Naive B cell (primary cell): ENCODE results near the gene GLB1L. TPM values are rescaled to one million over a fixed set of nuclear protein-coding genes. Genes with fewer than 3 reads are reported as not detected.

Experiments used
- ATAC-seq, 2 donors: fragments of 150-1000 bp; cut with Tn5 transposase; 2 replicates each; pipeline ENCODE4 v1.10.0; 2021; ENCODE audit warnings: low read depth in 2 of 2, mild to moderate bottlenecking in 2 of 2, moderate library complexity in 2 of 2
- DNase-seq: peaks from one replicate; pipeline ENCODE4 v3.0.0; 2022
- H3K27ac Mint-ChIP-seq, 6 donors: one replicate each; pipeline ENCODE4 v1.8.0; 2020 to 2022; ENCODE audit warnings: mild to moderate bottlenecking in 6 of 6, mixed read lengths in 6 of 6, moderate library complexity in 5 of 6, inconsistent platforms in 2 of 6
- H3K27me3 Mint-ChIP-seq, 3 donors: one replicate each; pipeline ENCODE4 v1.8.0; 2021 to 2022; ENCODE audit warnings: mixed read lengths in 3 of 3, mild to moderate bottlenecking in 1 of 3
- H3K36me3 Mint-ChIP-seq, 2 donors: one replicate each; pipeline ENCODE4 v1.8.0; 2020 to 2022; ENCODE audit warnings: mixed read lengths in 2 of 2, inconsistent platforms in 1 of 2, mild to moderate bottlenecking in 1 of 2
- H3K4me1 Mint-ChIP-seq, 3 donors: one replicate each; pipeline ENCODE4 v1.8.0; 2020 to 2022; ENCODE audit warnings: mixed read lengths in 3 of 3, inconsistent platforms in 1 of 3, mild to moderate bottlenecking in 1 of 3, moderate library complexity in 1 of 3
- H3K4me3 Mint-ChIP-seq, 8 donors: one replicate each; pipeline ENCODE4 v1.8.0; 2020 to 2022; ENCODE audit warnings: mild to moderate bottlenecking in 8 of 8, mixed read lengths in 8 of 8, moderate library complexity in 8 of 8, inconsistent platforms in 2 of 8
- H3K9me3 Mint-ChIP-seq, 7 donors: one replicate each; pipeline ENCODE4 v1.8.0; 2020 to 2022; ENCODE audit warnings: mixed read lengths in 7 of 7, mild to moderate bottlenecking in 5 of 7, inconsistent platforms in 2 of 7, moderate library complexity in 1 of 7
- polyA plus RNA-seq, 6 donors: library from polyadenylated mRNA; unstranded; fragments of 300-500 nt; fragmentation: Illumina TruSeq; gene quantifications; one replicate each; pipeline ENCODE4 v1.2.3, GENCODE V29; 2021; ENCODE audit warnings: low read depth in 6 of 6

GLB1L gene
- polyA plus RNA-seq, 6 donors from 2014 or later: 0.24 to 1.5 (median 1.00) TPM; not detected in 1

DNA sequence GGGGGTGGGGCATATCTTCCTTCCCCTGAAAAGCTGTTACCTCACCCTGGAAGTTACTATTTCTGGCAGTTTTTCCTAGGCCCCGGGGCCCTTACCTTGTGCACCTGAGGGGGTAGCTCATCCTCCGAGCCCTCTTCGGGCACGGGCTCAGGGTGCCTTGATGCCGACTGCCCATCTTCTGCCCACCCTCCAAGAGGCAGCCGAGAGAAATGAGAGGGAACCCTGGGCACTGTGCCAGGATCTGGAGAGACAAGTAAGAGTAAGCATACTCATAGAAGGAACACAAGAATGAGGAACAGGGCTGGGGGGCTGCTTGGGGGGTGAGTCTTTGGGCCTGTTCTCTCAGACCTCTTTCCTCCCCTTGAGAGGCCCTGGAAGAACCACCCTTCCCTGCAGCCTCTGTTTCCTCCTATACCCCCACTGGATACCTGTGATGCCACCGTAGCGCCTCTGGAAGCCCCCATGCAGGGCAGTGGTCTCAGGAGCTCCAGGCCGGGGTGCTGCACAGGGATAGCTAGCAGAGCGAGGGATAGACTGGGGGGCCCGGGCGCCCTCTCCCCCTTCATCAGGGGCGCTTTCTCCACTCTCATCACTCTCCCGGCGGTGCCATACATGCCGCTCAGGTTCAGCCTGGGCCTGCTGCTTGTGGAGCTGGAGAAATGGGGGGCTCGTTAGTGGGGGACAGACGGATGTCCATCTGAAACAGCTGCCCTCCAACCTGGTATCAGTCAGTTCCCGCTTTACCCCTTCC, 24.4 kb downstream of the GLB1L start:
- Mint-ChIP-seq H3K36me3 (peaks cover 16 to 30% of the 10 kb centered on the region in 2 donors), H3K27me3 (no peaks in the 10 kb centered on the region), H3K4me1 (peaks cover 31 to 39% (median 37%) of the 10 kb centered on the region in 3 donors), H3K27ac (peak overlapping the region in 2 of 6 donors; percentile 28 to 64), H3K4me3 (peak overlapping the region in 3 of 8 donors; percentile 1 to 71 (median 44)), H3K9me3 (no peaks in the 10 kb centered on the region)
- DNase-seq (no peak), ATAC-seq (no peak)

DNA sequence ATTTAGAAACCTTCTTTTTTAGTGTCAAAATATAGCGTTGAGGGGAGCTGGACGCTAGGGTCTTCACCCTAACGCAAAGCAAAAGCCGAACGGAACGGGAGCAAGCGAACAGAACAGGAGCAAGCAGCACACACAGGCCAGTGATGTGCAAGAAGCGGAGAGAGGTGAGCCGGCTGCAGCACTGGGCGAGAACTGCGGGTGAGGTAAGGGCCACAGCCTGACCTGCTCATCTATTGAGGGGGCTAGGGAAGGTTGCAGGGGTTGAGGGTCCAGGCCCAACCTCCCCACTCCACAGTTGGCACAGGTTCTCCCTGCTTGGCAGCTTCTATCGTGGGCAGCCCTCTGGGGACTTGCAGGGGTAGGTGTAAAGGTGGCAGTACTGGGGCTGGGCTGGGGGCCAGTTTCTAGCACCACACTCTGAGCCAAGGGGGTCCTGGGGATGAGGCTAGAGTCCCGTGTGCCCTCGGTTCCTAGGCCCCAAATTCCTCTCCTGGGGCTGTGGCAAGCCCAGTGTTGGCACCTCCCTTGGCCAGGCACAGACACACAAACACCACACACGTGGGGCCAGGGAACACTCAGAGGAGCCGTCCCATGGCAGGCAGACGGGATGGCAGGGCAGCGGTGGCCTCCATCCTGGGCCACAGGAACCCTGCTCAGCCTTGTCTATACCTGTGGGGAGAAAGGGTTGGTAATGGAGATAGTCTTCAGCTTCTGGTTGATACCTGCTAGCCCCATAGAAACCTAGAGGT, 25.3 kb downstream of the GLB1L start:
- ATAC-seq (no peak), DNase-seq (no peak)
- Mint-ChIP-seq H3K36me3 (peaks cover 12 to 22% of the 10 kb centered on the region in 2 donors), H3K4me3 (peak overlapping the region; percentile 15 to 90 (median 68)), H3K9me3 (no peaks in the 10 kb centered on the region), H3K27me3 (no peaks in the 10 kb centered on the region), H3K27ac (peak overlapping the region in 5 of 6 donors; percentile 26 to 79 (median 54)), H3K4me1 (peaks cover 25 to 37% (median 35%) of the 10 kb centered on the region in 3 donors)

DNA sequence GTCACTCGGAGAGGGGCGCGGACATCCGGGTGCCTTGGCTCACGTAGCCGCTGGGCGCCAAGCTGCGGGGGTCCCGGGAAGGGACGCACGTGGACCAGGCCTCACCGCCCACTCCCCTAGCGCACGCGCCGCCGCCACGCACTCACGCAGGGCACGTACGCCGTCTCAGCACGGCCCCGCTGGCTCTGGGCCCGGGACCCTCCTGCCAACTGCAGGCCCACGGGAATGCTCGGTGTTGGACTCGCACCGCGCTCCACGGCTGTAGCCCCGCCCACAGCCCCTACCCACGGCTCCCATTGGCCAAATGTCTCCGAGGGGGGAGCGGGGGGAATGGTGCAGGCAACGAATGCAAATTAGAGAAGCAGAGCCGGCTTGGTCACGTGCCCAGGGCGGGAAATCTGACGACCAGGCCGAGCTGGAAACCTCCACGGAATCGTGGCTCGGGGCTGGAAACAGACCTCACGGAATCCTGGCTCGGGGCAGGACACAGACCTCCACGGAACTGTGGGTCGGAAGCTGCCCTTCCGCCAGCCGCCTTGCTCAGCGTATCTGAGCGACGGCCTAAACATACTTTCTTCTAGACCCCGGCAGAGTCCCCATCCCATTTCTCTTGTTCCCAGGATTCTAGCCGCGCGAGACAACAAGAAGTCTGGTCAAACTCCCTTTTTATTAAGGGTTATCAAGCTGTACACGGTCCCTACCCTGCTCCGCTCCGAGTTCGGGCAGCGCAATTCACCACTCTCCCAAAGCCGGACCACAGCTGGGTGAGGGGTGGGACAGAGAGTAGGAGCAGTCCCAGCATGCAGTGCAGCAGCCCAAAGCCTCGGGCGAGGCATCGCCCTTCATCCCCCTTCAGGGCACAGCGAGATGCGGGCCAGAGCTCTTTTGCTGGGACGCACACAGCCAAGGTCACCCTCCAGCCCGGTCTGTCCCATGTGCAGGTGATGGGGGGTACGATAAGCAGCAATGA, 26.2 kb downstream of the GLB1L start, which contains the start of gene ABCB6:
Gene ABCB6 (minus strand): TSS at position 227 of the 970 bp plus-strand sequence. CDS start 285 bp downstream, outside the sequence.
- Mint-ChIP-seq H3K4me1 (peaks cover 26 to 41% (median 29%) of the 10 kb centered on the region in 3 donors), H3K36me3 (peaks cover 6 to 22% of the 10 kb centered on the region in 2 donors), H3K27ac (peak within 1 kb of the TSS; percentile 61 to 92 (median 78)), H3K27me3 (no peaks in the 10 kb centered on the region), H3K9me3 (no peaks in the 10 kb centered on the region), H3K4me3 (peak within 1 kb of the TSS; percentile 78 to 94 (median 86))
- peak; percentile 88 for DNase-seq
- peak; percentile 95 to 97 for ATAC-seq

DNA sequence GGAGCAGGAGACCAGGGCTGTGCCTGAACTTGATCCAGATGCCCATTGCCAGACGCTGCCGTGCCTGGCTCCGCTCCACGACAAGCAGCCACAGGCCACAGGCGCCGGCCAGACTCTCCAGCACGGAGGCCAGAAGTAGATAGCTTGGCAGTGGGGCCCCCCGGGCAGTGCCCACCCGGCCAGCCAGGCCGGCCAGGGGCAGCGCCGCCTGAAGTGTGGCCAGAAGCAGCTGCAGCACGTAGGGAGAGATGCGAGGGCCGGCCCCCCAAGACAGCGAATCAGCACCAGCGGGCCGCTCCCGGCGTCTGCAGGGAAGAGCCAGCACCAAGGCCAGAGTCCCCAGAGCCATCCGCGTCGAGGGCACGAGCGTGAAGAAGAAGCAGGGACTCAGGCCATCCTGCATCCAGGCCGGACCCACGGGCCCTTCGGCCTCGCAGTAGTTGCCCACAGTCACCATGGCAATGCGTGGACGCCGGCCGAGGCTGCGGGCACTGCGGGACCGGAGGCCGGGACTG, 27.0 kb downstream of the GLB1L start:
- Mint-ChIP-seq H3K4me1 (peaks cover 26 to 42% (median 29%) of the 10 kb centered on the region in 3 donors), H3K27ac (peak overlapping the region; percentile 38 to 79 (median 70)), H3K4me3 (peak overlapping the region; percentile 78 to 94 (median 84)), H3K27me3 (no peaks in the 10 kb centered on the region), H3K9me3 (no peaks in the 10 kb centered on the region), H3K36me3 (peaks cover 6 to 19% of the 10 kb centered on the region in 2 donors)
- DNase-seq (no peak), ATAC-seq (peak; percentile 20 to 24)

DNA sequence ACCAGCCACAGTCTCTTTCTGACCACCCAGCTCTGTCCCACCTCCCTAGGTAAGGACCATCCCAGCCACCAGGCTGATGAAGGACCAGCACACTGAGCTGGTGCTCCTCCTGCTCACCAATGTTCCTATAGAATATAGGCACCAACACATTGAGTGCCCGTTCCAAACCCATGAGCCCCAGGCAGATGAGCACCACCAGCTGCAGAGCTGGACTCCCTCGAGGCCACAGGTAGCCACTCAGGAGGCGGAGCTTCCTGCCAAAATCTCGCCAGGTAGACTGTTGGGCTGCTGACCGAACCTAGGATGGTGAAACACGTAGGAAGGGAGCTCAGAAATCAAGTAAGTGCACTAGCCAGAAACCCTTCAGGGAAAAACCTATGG, 28.7 kb downstream of the GLB1L start:
- Mint-ChIP-seq H3K27me3 (no peaks in the 10 kb centered on the region), H3K4me3 (peak overlapping the region in 5 of 8 donors; percentile 7 to 77 (median 44)), H3K9me3 (no peaks in the 10 kb centered on the region), H3K36me3 (peaks cover 4 to 12% of the 10 kb centered on the region in 2 donors), H3K27ac (no peak overlapping the region), H3K4me1 (peaks cover 24 to 42% (median 37%) of the 10 kb centered on the region in 3 donors)
- ATAC-seq (no peak), DNase-seq (no peak)

DNA sequence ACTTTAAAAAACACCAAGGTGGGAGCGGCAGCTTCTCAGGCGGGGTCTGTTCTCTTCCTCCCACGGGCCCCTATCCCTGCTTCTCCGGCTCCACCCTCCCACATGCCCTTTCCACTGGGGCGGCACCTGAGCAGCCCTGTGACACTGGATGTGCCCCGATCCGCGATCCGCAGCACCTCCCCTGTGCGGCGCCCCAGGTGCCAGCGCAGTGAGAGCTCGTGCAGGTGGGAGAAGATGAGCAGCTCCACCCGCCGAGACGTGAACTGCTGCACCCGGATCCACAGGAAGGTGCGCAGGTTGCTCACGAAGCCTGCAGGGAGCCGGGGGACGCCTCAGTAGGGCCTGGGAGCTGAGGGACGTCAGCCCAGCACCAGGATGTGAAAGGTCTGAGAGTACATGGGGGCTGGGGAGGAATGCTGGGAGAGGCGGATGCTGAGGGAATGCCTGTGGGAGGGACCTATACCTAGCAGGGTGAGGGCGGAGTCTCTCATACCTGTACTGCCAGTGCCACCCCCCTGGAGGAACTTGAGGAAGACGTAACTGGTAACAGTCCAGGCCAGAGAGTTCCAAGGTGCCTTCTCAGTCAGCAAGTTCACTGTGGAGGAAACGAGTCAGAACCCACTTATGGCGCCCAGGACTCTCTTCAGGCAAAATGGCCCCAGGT, 29.2 kb downstream of the GLB1L start:
- H3K4me3 Mint-ChIP-seq: peak overlapping the region in 1 of 8 donors; percentile 69

DNA sequence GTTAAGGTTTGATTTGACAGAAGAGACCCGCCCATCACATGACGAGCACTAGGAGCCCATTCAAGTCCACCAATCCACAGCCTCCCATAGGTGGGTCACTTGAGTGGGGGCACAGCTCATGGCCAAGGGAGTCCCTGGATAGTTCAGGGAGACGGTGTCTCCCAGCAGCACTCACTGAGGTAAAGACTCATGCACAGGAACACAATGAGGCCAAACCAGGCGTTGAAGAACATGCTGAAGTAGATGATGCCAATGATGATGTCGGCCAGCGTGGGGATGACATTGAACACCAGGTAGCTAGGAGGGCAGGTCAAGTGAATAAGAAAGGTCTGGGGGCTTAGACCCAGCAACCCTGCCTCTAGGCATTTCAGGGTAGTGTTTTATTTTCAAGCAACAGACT, 30.5 kb downstream of the GLB1L start:
- Mint-ChIP-seq H3K27ac (no peak overlapping the region), H3K9me3 (no peaks in the 10 kb centered on the region), H3K4me1 (peaks cover 21 to 40% (median 32%) of the 10 kb centered on the region in 3 donors), H3K4me3 (peak overlapping the region in 1 of 8 donors; percentile 62), H3K27me3 (no peaks in the 10 kb centered on the region), H3K36me3 (peaks cover 0 to 7% of the 10 kb centered on the region in 2 donors)
- ATAC-seq (no peak), DNase-seq (no peak)

More for the DNA sequence above, 29.2 kb downstream of the GLB1L start:
- Mint-ChIP-seq H3K27me3 (no peaks in the 10 kb centered on the region), H3K36me3 (peaks cover 0 to 7% of the 10 kb centered on the region in 2 donors), H3K4me1 (peaks cover 21 to 43% (median 42%) of the 10 kb centered on the region in 3 donors), H3K27ac (no peak overlapping the region), H3K9me3 (no peaks in the 10 kb centered on the region)
- ATAC-seq (no peak), DNase-seq (no peak)

DNA sequence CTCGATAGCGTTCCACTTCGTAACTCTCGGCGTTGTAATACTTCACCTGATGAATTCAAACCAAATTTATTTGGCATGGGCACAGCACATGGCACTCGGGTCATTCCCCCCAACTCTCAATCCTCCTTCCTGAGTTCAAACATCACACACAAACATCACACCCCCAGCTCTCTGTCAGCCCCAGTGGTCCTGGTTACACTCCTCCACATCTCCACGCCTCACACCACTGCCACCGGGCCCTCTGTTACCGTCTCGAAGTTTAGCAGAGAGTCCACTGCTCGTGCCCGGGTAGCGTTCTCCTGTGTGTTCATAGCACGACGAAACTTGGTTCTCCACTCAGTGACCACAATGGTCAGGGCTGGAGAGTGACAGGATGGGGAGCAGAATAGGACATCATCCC, 31.1 kb downstream of the GLB1L start:
- Mint-ChIP-seq H3K4me1 (peaks cover 17 to 35% (median 28%) of the 10 kb centered on the region in 3 donors), H3K4me3 (peak overlapping the region in 1 of 8 donors; percentile 64), H3K27ac (peak overlapping the region in 1 of 6 donors; percentile 32), H3K27me3 (no peaks in the 10 kb centered on the region), H3K9me3 (no peaks in the 10 kb centered on the region), H3K36me3 (peaks cover 0 to 7% of the 10 kb centered on the region in 2 donors)
- ATAC-seq: no peak
- no peak for DNase-seq

DNA sequence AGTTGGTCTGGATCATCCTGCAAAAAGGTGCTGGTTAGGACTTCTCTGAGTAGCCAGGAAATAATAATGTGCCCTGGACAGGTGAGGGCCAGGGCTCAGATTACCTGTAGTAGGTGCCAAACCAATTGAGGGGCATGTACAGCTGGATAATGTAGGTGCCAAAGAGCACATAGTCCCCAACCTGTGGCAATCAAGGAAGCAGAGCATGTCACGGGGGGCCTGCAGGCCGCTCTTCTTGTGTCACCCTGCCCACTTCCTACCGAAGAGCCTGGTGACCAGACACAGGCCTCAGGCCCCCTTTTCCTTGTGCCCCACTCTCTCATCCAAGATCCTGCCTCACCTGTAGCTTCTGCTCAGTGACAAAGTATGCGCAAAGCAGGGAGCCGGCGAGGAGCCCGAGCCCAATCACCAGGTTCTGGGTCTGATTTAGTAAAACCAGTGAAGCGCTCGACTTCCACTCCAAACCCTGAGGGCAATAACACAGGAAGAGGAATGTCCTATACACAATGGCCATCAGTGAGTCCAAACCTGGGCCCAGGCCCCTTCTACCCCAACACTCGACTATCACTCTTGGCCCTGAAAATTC, 31.7 kb downstream of the GLB1L start:
- DNase-seq (no peak), ATAC-seq (no peak)
- Mint-ChIP-seq H3K9me3 (no peaks in the 10 kb centered on the region), H3K27ac (no peak overlapping the region), H3K4me1 (peaks cover 14 to 34% (median 28%) of the 10 kb centered on the region in 3 donors), H3K4me3 (peak overlapping the region in 2 of 8 donors; percentile 44 to 64), H3K27me3 (no peaks in the 10 kb centered on the region), H3K36me3 (peaks cover 0 to 7% of the 10 kb centered on the region in 2 donors)

DNA sequence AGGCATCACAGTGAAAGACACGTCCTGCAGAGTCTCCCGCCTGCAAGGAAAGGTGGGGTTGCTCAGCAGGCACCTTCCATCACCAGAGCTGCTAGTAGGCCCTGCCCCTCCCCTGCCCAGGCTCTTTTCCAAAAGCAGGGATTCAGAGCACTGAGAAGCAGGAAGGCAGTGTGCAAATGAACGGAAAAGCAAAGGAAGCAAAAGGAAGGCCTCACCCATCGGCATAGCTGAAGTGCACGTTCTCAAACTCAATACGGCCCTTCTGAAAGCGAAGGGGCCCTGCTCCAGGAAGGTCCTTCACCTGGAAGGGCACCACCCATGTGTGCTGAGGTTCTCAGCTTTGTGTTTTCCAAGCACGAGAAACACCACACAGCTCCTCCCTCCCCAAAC, 32.2 kb downstream of the GLB1L start:
- Mint-ChIP-seq H3K27me3 (no peaks in the 10 kb centered on the region), H3K4me1 (peaks cover 13 to 33% (median 29%) of the 10 kb centered on the region in 3 donors), H3K27ac (no peak overlapping the region), H3K4me3 (peak overlapping the region in 1 of 8 donors; percentile 44), H3K36me3 (peaks cover 0 to 7% of the 10 kb centered on the region in 2 donors), H3K9me3 (no peaks in the 10 kb centered on the region)
- ATAC-seq (no peak), DNase-seq (no peak)

DNA sequence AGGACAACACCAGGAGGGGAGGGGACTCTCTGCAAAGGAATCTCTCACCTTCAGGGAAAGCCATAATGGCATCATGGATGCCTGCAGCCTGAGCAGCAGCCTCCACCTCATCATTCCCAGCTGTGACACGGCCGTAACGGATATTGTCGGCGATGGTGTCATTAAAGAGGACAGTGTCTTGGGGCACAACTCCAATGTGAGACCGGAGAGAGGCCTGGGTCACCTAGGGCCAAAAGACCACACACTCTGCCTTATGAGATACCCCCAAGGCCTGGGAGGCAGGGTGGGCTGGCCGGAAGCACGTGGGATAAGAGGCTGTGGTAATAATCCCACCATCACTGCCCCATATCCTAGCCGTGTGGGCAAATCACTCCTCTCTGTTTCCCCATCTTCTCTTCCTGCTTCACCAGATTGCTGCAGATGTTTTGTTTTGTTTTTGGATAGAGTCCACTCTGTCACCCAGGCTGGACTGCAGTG, 34.3 kb downstream of the GLB1L start:
- H3K9me3 Mint-ChIP-seq: no peaks in the 10 kb centered on the region
- DNase-seq: no peak
- peak overlapping the region in 4 of 6 donors; percentile 24 to 95 (median 76) for H3K27ac Mint-ChIP-seq
- peaks cover 0 to 7% of the 10 kb centered on the region in 2 donors for H3K36me3 Mint-ChIP-seq
- H3K27me3 Mint-ChIP-seq: no peaks in the 10 kb centered on the region
- H3K4me1 Mint-ChIP-seq: peaks cover 16 to 37% (median 27%) of the 10 kb centered on the region in 3 donors
- H3K4me3 Mint-ChIP-seq: peak overlapping the region in 1 of 8 donors; percentile 84
- ATAC-seq: no peak
